CD4-positive, alpha-beta T cell treated with Interleukin-4 for 1 hour (primary cell): Measurements from ENCODE around the gene WDR81.
A peak's percentile ranks its signal among the peaks of the same experiment; 100 is the strongest.
"Not testable (repeated sequence)": the region's sequence is repeated elsewhere in the genome, so short reads cannot be mapped to it uniquely, and the experiment has no call there.

Experiments
- DNase-seq, 2 donors: peaks; one replicate each; pipeline ENCODE4 v3.0.0-alpha.2; 2020 to 2022

The WDR81 gene

DNA sequence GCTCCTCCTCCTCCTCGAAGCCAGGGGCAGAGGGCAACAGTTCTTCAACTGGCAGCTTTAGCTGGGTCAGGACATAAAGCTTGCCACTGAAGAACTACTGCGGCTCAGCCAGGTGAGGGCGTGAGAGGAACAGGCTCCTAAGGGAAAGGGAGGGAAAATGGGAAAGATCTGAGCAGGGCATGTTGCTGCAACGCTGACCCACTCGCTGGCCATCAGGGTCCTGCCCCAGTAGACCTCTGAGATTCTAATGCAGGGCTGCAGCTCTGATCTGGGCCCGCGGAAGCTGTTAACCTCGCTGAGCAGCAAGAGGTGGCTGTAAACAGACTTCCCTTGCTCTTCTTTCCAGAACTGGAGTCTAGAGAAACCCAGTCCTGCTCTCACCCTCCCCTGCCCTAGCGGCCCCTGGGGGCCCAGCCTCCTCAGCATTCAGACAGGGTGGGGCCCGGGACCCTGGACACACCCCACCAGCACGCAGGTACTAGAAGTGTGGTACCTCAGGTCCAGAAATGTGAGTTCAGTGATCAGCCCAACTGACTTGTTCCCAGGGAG is 10.6 kb upstream of the WDR81 start:
- no peak for DNase-seq

- peak in 1 of 2 donors; percentile 51 for DNase-seq
Measured at GRCh38 chr17:1714427-1714979, 10.0 kb upstream of the WDR81 start.

DNA sequence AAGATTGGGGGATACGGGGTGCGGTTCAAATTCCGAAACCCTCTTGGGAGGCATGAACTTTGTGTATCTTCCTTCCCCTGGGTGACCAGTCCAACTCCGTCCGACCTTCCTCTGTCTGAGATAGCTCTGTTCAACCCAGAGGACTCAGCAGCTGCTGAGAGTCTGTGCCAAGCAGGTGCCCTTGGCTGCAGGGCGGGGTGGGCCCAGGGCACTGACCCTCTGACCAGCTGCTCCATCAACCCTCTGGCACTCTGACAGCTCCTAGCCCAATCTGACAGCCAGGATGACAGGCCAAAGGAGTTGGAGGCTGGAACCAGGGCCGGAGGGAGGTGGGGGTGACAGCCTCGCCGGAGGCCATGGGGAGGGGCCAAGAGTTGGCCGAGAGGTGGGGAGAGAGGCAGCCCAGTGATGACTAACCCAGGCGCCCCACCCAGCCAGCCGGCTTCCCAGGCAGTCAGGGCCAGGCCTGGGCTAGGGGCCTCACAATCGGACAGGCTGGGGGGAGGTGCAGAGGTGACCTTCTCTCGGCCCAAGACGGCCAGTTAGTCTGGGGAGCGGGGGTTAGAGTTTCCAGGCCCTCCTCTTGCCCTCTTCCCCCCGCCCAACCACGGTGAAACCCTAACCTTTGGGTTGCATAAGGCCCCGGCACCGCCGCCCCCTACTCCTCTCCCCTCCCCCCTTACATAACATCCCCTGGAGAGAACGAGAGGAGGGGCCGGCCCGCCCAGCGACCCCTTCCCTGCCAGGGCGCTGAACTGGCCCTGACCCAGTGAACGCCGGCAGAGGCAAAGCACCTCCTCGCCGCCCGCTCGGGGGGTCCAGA is 9.3 kb upstream of the WDR81 start:
- DNase-seq, result peak; percentile 51 to 74

DNA sequence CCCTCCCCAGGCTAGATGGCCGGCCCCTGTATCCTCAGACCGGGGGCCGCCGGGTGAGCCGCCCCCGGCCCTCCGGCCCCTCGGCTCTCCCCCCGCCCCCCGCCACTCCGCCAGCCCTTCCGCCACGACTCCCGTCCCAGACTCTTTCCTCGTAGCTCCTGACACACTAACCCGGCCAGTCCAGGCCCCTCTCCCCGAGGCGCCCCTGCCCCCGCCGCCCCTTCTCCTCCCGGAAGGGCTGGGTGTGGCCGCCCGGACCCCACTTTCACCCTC is 8.8 kb upstream of the WDR81 start:
- no peak for DNase-seq

GRCh38 chr17:1716076-1716911 is 8.2 kb upstream of the WDR81 start:
- DNase-seq, result peak; percentile 100

DNA sequence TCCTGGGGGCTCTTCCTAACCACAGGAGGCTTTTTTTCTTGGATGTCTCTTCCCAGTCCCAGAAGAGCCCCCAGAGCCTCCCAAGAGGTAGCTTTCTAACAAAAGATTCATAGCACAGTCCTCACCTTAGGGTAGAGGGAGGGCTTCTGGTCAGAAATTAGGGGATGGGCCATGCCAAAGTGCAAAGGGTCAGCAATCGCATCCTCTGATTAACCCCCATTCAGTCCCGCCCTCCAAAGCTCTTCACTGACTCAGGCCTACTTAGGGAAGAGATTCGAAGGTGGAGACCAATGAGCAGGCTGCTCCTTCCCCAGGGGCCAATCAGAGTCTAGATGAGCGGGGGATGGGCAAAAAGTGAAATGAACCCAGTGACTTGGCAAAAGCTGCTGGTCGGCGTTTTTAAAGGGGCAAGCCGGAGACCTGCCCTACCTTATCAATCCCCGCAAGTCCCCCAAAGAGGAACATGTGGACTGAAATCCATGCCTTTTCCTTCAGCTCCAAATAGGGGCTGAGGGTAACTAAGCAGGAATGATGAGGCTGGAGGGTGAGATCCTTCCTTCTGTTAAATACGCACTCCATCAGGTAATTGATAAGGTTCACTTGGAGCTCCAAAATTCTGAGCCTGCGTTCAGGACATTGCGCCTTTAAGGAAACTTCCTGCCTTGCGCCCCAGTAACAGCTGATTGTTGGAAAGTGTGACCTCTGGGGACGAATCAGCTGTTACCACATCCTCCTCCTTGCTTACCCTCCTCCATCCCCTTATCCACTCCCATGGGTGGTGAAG is 7.4 kb upstream of the WDR81 start:
- DNase-seq, result peak; percentile 91 to 92

GRCh38 chr17:1718362-1719165 is 5.9 kb upstream of the WDR81 start:
- no peak for DNase-seq

DNA sequence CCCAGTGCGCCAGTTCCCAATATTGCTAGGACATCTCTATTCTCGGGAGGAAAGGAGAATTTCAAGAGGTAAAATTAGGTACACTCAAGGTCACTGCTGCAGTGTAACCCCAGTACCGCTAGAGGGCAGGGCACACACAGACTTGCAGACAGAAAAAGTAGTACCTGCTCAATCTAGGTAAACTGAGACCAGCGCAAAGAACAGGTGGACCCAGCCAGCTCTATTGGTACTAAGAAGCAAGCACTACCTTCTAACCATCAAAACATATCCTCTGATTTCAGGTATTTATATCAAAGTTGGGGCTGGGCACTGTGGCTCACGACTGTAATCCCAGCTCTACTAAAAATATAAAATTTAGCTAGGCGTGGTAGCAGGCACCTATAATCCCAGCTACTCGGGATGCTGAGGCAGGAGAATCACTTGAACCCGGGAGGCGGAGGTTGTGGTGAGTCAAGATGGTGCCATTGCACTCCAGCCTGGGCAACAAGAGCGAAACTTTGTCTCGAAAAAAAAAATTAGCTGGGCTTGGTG is 3.6 kb upstream of the WDR81 start:
- peak; percentile 66 to 75 for DNase-seq

DNA sequence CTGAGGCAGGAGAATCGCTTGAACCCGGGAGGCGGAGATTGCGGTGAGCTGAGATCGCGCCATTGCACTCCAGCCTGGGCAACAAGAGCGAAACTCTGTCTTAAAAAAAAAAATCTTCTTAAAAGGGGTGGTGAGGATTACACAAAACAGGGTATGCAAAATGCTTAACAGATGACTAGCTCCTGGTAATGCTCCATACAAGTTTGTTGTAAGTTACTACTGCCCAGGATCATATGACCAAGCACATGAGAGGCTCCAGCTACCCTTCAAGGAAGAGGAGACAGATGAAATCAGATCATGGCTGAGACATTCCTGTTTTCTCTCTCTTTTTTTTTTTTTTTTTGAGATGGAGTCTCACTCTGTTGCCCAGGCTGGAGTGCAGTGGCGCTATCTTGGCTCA is 2.5 kb upstream of the WDR81 start:
- DNase-seq, result not testable (repeated sequence)

DNA sequence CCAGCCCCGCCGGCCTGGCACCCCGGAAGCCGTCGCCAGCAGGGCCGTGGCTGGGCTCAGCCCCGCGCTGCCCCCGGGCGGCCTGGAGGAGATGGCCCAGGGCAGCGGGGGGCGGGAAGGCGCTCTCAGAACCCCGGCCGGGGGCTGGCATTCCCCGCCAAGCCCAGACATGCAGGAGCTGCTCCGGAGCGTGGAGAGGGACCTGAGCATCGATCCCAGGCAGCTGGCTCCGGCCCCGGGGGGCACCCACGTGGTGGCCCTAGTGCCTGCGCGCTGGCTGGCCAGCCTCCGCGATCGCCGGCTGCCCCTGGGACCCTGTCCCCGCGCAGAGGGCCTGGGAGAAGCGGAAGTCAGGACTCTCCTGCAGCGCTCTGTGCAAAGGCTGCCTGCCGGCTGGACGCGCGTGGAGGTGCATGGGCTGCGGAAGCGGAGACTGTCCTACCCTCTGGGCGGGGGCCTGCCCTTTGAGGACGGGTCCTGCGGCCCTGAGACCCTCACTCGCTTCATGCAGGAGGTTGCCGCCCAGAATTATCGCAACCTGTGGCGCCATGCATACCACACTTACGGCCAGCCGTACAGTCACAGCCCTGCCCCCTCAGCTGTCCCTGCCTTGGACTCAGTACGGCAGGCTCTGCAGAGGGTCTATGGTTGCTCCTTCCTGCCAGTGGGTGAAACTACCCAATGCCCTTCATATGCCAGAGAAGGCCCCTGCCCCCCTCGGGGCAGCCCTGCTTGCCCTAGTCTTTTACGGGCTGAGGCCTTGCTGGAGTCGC is 551 bp downstream of the WDR81 start:
- DNase-seq, result no peak

- DNase-seq, result no peak
Measured at GRCh38 chr17:1725642-1726511, 1.4 kb downstream of the WDR81 start.

- no peak for DNase-seq
Measured at GRCh38 chr17:1726626-1727257, 2.2 kb downstream of the WDR81 start.

DNA sequence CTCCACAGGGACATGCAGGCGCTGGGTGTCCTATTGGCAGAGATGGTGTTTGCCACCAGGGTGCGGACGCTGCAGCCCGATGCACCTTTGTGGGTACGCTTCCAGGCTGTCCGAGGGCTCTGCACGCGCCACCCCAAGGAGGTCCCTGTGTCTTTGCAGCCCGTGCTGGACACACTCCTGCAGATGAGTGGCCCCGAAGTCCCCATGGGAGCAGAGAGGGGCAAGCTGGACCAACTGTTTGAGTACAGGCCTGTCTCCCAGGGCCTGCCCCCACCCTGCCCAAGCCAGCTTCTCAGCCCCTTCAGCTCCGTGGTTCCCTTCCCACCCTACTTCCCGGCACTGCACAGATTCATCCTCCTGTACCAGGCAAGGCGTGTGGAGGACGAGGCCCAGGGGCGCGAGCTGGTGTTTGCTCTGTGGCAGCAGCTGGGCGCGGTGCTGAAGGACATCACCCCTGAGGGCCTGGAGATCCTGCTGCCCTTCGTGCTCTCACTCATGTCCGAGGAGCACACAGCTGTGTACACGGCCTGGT is 2.8 kb downstream of the WDR81 start:
- DNase-seq, result no peak

DNA sequence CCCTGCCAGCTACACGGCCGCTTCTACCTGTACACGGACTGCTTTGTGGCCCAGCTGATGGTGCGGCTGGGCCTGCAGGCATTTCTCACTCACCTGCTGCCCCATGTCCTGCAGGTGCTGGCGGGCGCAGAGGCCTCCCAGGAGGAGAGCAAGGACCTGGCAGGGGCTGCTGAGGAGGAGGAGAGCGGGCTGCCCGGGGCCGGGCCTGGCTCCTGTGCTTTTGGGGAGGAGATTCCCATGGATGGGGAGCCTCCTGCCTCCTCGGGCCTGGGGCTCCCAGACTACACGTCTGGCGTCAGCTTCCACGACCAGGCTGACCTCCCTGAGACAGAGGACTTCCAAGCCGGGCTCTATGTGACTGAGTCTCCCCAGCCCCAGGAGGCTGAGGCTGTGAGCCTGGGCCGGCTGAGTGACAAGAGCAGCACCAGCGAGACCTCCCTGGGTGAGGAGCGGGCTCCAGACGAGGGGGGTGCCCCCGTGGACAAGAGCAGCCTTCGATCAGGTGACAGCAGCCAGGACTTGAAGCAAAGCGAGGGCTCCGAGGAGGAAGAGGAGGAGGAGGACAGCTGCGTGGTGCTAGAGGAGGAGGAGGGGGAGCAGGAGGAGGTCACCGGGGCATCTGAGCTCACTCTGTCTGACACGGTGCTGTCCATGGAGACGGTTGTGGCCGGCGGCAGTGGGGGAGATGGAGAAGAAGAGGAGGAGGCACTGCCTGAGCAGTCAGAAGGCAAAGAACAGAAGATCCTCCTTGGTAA is 3.5 kb downstream of the WDR81 start:
- no peak for DNase-seq

DNA sequence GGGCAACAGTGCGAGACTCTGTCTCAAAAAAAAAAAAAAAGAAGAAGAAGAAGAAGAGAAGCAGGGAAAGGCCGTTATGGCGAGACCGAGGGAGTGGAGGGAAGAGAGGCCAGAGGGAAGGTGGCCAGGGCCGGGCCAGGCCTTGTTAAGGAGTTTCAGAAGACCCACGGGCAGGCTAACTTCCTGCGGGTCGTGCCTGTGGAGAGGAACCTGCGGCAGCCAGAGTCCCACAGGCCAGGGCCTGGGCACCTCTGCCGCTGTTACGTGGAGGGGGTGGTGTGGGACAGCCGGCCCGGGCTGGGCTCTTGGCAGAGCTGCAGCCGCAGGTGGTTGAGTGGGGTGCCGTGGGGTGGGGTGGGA is 5.4 kb downstream of the WDR81 start:
- no peak for DNase-seq

- DNase-seq, result no peak
Measured at GRCh38 chr17:1730326-1731193, 6.1 kb downstream of the WDR81 start.

- no peak for DNase-seq
Measured at GRCh38 chr17:1731194-1731506, 6.6 kb downstream of the WDR81 start.
